Measurements from ENCODE around the gene F5.

DNA sequence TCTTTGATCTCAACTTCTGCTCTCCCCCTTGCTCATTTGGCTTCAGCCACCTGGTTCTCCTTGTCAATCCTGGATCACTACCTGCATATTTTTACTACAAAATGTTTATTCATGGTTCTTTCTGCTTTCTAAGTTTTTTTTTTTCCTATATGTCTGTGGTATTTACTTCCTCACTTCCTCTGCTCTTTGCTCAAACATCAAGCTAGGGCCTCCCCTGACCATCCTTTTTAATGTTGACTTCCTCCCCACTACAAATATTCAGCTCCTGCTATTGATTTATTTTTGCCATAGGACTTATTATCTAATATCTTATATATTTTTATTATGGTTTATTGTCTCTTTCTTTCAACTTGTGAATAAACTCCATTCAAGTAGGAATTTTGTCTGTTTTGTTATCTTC is 86.5 kb downstream of the F5 start:
- TF ChIP-seq POLR2A (IDR thresholded peaks at IDR 0.05) (no peak), CTCF (IDR thresholded peaks at IDR 0.05) (no peak)
